Diencephalon (tissue), 1 donor: ENCODE results near the gene MYLK. TPM values are rescaled to one million over a fixed set of nuclear protein-coding genes. Genes with fewer than 3 reads are reported as not detected.

Source experiments
- small RNA-seq: library from RNA; depleted of rRNA; stranded (forward); fragments of <200 nt; gene quantifications from one replicate; pipeline ENCODE3, GENCODE V24; 2014
- total RNA-seq: library from RNA; depleted of rRNA; stranded (reverse); fragments of >200 nt; gene quantifications from one replicate; pipeline ENCODE4 v1.2.3, GENCODE V29; 2014

MYLK gene, protein sequence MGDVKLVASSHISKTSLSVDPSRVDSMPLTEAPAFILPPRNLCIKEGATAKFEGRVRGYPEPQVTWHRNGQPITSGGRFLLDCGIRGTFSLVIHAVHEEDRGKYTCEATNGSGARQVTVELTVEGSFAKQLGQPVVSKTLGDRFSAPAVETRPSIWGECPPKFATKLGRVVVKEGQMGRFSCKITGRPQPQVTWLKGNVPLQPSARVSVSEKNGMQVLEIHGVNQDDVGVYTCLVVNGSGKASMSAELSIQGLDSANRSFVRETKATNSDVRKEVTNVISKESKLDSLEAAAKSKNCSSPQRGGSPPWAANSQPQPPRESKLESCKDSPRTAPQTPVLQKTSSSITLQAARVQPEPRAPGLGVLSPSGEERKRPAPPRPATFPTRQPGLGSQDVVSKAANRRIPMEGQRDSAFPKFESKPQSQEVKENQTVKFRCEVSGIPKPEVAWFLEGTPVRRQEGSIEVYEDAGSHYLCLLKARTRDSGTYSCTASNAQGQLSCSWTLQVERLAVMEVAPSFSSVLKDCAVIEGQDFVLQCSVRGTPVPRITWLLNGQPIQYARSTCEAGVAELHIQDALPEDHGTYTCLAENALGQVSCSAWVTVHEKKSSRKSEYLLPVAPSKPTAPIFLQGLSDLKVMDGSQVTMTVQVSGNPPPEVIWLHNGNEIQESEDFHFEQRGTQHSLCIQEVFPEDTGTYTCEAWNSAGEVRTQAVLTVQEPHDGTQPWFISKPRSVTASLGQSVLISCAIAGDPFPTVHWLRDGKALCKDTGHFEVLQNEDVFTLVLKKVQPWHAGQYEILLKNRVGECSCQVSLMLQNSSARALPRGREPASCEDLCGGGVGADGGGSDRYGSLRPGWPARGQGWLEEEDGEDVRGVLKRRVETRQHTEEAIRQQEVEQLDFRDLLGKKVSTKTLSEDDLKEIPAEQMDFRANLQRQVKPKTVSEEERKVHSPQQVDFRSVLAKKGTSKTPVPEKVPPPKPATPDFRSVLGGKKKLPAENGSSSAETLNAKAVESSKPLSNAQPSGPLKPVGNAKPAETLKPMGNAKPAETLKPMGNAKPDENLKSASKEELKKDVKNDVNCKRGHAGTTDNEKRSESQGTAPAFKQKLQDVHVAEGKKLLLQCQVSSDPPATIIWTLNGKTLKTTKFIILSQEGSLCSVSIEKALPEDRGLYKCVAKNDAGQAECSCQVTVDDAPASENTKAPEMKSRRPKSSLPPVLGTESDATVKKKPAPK (N-terminal part only)
- 13.6 TPM for total RNA-seq

DNA sequence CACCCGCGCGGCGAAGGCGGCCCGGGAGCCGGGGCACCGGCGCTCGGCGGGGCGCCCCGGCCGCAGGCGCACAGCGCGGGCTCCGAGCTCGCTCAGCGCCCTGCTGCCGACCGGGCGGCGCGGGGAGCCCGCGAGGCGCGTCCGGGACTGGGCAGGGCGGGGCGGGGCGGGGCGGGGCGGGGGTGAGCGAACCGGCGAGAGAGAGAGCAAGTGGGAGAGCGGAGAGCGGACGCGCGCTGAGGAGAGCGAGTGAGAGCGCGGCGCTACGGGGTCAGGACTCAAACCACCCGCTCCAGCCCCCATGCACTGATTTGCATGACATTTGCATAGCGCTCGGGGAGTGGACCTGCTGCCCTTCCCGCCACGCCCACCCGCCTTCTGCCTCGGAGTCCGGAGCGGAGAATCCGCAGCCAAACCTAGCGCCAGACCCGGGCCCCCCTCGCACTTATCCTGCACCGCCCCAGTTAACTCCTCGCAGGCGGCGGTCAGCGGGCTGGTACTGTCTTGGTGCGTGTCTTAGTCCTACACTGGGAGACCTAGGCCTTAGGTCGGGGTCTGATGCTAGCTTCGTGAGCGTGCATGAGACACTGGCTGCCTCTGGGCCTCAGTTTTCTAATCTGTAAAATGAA lies at the start of gene MYLK:
Gene MYLK, minus strand, starts transcription at position 130 of the 629 bp plus-strand sequence. CDS start 90,491 bp downstream, outside the sequence.

GRCh38 chr3:123584988-123585937 lies 298.9 kb downstream of the MYLK start, which contains the start of gene HACD2:
Gene HACD2 (minus strand): TSS chr3:123585053. CDS start chr3:123585027, 26 bp downstream.

Small RNA genes within 50 kb of the gene (small RNA-seq; reads per million reads assigned to genes)
- gene RF00392: not detected

Other genes starting within 250 kb of the MYLK start
- 61.1 TPM for gene CCDC14, start 76.9 kb upstream of the MYLK start, total RNA-seq
- not detected for gene ROPN1, start 107.8 kb upstream of the MYLK start, total RNA-seq
- 136 TPM for gene KALRN, start 149.0 kb upstream of the MYLK start, total RNA-seq